WERI-Rb-1 (cell line): Measurements from ENCODE around the gene SLC39A12.

Source experiments
- DNase-seq: peaks from one replicate; pipeline ENCODE4 v3.0.0-alpha.2; 2020
- H3K27ac ChIP-seq: fragments of 250-450 bp; sonication (Bioruptor Pico); 2 replicates; pipeline ENCODE4 v1.5.1; 2020; ENCODE audit warnings: mild to moderate bottlenecking, moderate library complexity
- H3K27me3 ChIP-seq: fragments of 250-450 bp; sonication (Bioruptor Pico); 2 replicates; pipeline ENCODE4 v1.5.1; 2021; ENCODE audit warnings: mild to moderate bottlenecking, low read depth, moderate library complexity; ENCODE audit not compliant: insufficient read depth, severe bottlenecking
- H3K36me3 ChIP-seq: fragments of 250-450 bp; sonication (Bioruptor Pico); 2 replicates; pipeline ENCODE4 v1.5.1; 2020; ENCODE audit warnings: mild to moderate bottlenecking, moderate library complexity
- H3K4me3 ChIP-seq: 2 replicates; pipeline ENCODE4 v1.5.1; 2011; ENCODE audit warnings: low read depth, mild to moderate bottlenecking, control low read depth, low read length
- H3K9me3 ChIP-seq: fragments of 250-450 bp; sonication (Bioruptor Pico); 2 replicates; pipeline ENCODE4 v1.5.1; 2021; ENCODE audit warnings: mild to moderate bottlenecking, moderate library complexity; ENCODE audit not compliant: severe bottlenecking
- CTCF ChIP-seq: IDR thresholded peaks from 2 replicates; pipeline ENCODE4 v1.5.1; 2011; ENCODE audit warnings: low read depth, mild to moderate bottlenecking, control low read depth, inconsistent platforms, low read length

The SLC39A12 gene

GRCh38 chr10:18085855-18086254, 134.1 kb downstream of the SLC39A12 start:
- Histone ChIP-seq H3K27ac (no peak overlapping the region), H3K4me3 (no peak overlapping the region), H3K9me3 (no peaks in the 10 kb centered on the region), H3K36me3 (no peaks in the 10 kb centered on the region), H3K27me3 (no peaks in the 10 kb centered on the region)
- no peak for DNase-seq
- no peak for TF ChIP-seq CTCF

- H3K4me3 ChIP-seq: no peak overlapping the region
- no peak overlapping the region for H3K27ac ChIP-seq
- no peak for DNase-seq
- no peak for TF ChIP-seq CTCF
- H3K36me3 ChIP-seq: no peaks in the 10 kb centered on the region
- no peaks in the 10 kb centered on the region for H3K9me3 ChIP-seq
- no peaks in the 10 kb centered on the region for H3K27me3 ChIP-seq
These were observed 135.0 kb downstream of the SLC39A12 start for GRCh38 chr10:18086746-18087145.

- Histone ChIP-seq H3K36me3 (no peaks in the 10 kb centered on the region), H3K4me3 (no peak overlapping the region)
- no peak for DNase-seq
These were observed 135.6 kb downstream of the SLC39A12 start for GRCh38 chr10:18087355-18087754.

More at GRCh38 chr10:18087355-18087754, 135.6 kb downstream of the SLC39A12 start:
- Histone ChIP-seq H3K9me3 (no peaks in the 10 kb centered on the region), H3K27ac (no peak overlapping the region), H3K27me3 (no peaks in the 10 kb centered on the region)
- no peak for TF ChIP-seq CTCF
